ENCODE data around the gene POLE4.

GRCh38 chr2:75002007-75002406 is 43.6 kb downstream of the POLE4 start:
- TF ChIP-seq ZNF768 (tag by site-specific recombination; IDR thresholded peaks at IDR 0.05) (no peak), CTCF (tag by site-specific recombination; IDR thresholded peaks at IDR 0.05) (no peak), ZNF585B (tag by site-specific recombination; IDR thresholded peaks at IDR 0.05) (no peak), ZNF624 (tag by site-specific recombination; IDR thresholded peaks at IDR 0.05) (no peak), ZNF350 (tag by site-specific recombination; IDR thresholded peaks at IDR 0.05) (no peak), SP2 (tag by site-specific recombination; IDR thresholded peaks at IDR 0.05) (no peak), MYNN (tag by site-specific recombination; IDR thresholded peaks at IDR 0.05; ENCODE audit: borderline replicate concordance) (no peak), HIC1 (tag by site-specific recombination; IDR thresholded peaks at IDR 0.05) (no peak), HOXA7 (CRISPR knock-in tag; IDR thresholded peaks at IDR 0.05; ENCODE audit: borderline replicate concordance) (no peak), PATZ1 (tag by site-specific recombination; IDR thresholded peaks at IDR 0.05) (no peak), KLF16 (tag by site-specific recombination; IDR thresholded peaks at IDR 0.05) (no peak)

Measured in HEK293 (cell line).